ENCODE measurements around the gene TSC2. TPM values are rescaled to one million over a fixed set of nuclear protein-coding genes. Genes with fewer than 3 reads are reported as not detected.
A peak's percentile ranks its signal among the peaks of the same experiment; 100 is the strongest.

The TSC2 gene
- total and polyA plus RNA-seq, 2 of the 13 experiments (the other 11 are each of a cell fraction or from before 2014, with no cell fraction given), result 19.6 to 40.4 TPM

DNA sequence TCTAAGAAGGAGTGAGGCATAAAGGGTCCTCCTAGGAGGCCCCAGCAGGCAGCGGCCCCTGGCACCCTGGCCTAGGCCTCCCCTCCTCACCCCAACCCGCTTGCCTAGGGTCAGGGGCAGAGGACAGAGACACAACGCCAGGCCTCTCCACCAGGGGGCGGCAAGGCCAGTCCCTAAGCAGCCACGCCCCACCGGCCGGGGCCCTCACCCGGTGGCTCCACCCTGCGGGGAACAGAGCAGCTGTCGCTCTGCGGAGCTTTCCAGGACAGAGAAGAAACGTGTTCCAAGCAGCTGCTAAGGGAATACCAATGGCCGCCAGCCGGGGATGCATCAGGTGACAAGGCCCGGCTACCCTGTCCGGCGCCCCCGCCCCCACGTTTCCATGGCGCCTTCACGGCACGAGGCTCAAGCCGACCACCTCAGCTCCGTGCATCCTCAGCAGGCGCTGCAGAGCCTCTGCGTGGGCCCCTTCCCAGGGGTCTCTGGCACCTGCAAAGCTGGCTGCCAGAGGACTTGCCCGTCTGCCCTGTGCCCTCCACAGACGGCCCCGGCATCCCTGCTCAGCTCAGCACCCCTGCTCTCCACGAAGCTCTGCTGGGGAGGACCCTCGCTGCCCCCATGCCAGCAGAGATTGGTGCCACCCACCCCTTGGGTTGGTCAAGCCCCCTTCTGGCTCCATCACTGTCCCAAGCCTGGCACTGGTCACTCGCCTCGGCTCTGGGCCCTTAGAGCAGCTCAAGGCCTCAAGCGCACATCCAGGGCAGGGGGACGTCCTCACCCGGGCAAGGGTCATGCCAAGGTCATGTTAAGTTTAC lies 43.8 kb upstream of the TSC2 start (continued):
- TF ChIP-seq, protein P1, sequence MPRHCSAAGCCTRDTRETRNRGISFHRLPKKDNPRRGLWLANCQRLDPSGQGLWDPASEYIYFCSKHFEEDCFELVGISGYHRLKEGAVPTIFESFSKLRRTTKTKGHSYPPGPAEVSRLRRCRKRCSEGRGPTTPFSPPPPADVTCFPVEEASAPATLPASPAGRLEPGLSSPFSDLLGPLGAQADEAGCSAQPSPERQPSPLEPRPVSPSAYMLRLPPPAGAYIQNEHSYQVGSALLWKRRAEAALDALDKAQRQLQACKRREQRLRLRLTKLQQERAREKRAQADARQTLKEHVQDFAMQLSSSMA (CRISPR knock-in tag; IDR thresholded peaks at IDR 0.05), result no peak
- TF ChIP-seq ZNF570 (CRISPR knock-in tag; IDR thresholded peaks at IDR 0.05; ENCODE audit: borderline replicate concordance) (no peak), ZNF441 (CRISPR knock-in tag; IDR thresholded peaks at IDR 0.05; ENCODE audit: borderline replicate concordance) (no peak), KDM5B (CRISPR knock-in tag; IDR thresholded peaks at IDR 0.05; ENCODE audit: borderline replicate concordance) (peak; percentile 24; the same call in 1 of the 2 replicates), PLRG1 (conservative IDR thresholded peaks at IDR 0.05) (no peak), GATA4 (IDR thresholded peaks at IDR 0.05; ENCODE audit: borderline replicate concordance, low read depth) (no peak), ZIK1 (CRISPR knock-in tag; IDR thresholded peaks at IDR 0.05; ENCODE audit: borderline replicate concordance, low read depth) (no peak; the same call in 1 of the 2 replicates), ZMYM4 (CRISPR knock-in tag; IDR thresholded peaks at IDR 0.05) (0 out of 2 replicates have a peak, but pooled peaks have one; percentile 44), CENPT (CRISPR knock-in tag; IDR thresholded peaks at IDR 0.05; ENCODE audit: low read depth) (no peak), TAF1 (CRISPR knock-in tag; IDR thresholded peaks at IDR 0.05) (no peak), SOX5 (CRISPR knock-in tag; IDR thresholded peaks at IDR 0.05; ENCODE audit: borderline replicate concordance) (peak; percentile 43; the same call in 1 of the 2 replicates), ZNF207 (IDR thresholded peaks at IDR 0.05; ENCODE audit: borderline replicate concordance) (no peak), PCBP1 (IDR thresholded peaks at IDR 0.05; ENCODE audit: borderline replicate concordance, low read depth, low read length) (0 out of 2 replicates have a peak, but pooled peaks have one; percentile 46), ZNF235 (CRISPR knock-in tag; IDR thresholded peaks at IDR 0.05; ENCODE audit: borderline replicate concordance) (no peak)
- TF ChIP-seq, protein P2, sequence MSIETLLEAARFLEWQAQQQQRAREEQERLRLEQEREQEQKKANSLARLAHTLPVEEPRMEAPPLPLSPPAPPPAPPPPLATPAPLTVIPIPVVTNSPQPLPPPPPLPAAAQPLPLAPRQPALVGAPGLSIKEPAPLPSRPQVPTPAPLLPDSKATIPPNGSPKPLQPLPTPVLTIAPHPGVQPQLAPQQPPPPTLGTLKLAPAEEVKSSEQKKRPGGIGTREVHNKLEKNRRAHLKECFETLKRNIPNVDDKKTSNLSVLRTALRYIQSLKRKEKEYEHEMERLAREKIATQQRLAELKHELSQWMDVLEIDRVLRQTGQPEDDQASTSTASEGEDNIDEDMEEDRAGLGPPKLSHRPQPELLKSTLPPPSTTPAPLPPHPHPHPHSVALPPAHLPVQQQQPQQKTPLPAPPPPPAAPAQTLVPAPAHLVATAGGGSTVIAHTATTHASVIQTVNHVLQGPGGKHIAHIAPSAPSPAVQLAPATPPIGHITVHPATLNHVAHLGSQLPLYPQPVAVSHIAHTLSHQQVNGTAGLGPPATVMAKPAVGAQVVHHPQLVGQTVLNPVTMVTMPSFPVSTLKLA (IDR thresholded peaks at IDR 0.05), result 0 out of 2 replicates have a peak, but pooled peaks have one; percentile 17
- TF ChIP-seq, protein P3, sequence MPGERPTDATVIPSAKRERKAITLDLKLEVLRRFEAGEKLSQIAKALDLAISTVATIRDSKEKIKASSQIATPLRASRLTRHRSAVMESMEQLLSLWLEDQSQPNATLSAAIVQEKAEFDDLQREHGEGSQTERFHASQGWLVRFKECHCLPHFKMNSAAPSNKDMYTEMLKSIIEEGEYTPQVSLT (CRISPR knock-in tag; IDR thresholded peaks at IDR 0.05; ENCODE audit: borderline replicate concordance, low read depth), result no peak
- TF ChIP-seq, protein P4, sequence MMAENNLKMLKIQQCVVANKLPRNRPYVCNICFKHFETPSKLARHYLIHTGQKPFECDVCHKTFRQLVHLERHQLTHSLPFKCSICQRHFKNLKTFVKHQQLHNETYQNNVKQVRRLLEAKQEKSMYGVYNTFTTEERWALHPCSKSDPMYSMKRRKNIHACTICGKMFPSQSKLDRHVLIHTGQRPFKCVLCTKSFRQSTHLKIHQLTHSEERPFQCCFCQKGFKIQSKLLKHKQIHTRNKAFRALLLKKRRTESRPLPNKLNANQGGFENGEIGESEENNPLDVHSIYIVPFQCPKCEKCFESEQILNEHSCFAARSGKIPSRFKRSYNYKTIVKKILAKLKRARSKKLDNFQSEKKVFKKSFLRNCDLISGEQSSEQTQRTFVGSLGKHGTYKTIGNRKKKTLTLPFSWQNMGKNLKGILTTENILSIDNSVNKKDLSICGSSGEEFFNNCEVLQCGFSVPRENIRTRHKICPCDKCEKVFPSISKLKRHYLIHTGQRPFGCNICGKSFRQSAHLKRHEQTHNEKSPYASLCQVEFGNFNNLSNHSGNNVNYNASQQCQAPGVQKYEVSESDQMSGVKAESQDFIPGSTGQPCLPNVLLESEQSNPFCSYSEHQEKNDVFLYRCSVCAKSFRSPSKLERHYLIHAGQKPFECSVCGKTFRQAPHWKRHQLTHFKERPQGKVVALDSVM (CRISPR knock-in tag; IDR thresholded peaks at IDR 0.05), result peak; percentile 74
- TF ChIP-seq, protein P5, sequence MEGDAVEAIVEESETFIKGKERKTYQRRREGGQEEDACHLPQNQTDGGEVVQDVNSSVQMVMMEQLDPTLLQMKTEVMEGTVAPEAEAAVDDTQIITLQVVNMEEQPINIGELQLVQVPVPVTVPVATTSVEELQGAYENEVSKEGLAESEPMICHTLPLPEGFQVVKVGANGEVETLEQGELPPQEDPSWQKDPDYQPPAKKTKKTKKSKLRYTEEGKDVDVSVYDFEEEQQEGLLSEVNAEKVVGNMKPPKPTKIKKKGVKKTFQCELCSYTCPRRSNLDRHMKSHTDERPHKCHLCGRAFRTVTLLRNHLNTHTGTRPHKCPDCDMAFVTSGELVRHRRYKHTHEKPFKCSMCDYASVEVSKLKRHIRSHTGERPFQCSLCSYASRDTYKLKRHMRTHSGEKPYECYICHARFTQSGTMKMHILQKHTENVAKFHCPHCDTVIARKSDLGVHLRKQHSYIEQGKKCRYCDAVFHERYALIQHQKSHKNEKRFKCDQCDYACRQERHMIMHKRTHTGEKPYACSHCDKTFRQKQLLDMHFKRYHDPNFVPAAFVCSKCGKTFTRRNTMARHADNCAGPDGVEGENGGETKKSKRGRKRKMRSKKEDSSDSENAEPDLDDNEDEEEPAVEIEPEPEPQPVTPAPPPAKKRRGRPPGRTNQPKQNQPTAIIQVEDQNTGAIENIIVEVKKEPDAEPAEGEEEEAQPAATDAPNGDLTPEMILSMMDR (CRISPR knock-in tag; IDR thresholded peaks at IDR 0.05), result peak; percentile 96
- TF ChIP-seq, protein P6, sequence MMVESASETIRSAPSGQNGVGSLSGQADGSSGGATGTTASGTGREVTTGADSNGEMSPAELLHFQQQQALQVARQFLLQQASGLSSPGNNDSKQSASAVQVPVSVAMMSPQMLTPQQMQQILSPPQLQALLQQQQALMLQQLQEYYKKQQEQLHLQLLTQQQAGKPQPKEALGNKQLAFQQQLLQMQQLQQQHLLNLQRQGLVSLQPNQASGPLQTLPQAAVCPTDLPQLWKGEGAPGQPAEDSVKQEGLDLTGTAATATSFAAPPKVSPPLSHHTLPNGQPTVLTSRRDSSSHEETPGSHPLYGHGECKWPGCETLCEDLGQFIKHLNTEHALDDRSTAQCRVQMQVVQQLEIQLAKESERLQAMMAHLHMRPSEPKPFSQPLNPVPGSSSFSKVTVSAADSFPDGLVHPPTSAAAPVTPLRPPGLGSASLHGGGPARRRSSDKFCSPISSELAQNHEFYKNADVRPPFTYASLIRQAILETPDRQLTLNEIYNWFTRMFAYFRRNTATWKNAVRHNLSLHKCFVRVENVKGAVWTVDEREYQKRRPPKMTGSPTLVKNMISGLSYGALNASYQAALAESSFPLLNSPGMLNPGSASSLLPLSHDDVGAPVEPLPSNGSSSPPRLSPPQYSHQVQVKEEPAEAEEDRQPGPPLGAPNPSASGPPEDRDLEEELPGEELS (CRISPR knock-in tag; IDR thresholded peaks at IDR 0.05), result no peak
